ENCODE data around the gene NPC1L1.
A peak's percentile ranks its signal among the peaks of the same experiment; 100 is the strongest.
"Not testable (repeated sequence)": the region's sequence is repeated elsewhere in the genome, so short reads cannot be mapped to it uniquely, and the experiment has no call there.

The NPC1L1 gene

DNA sequence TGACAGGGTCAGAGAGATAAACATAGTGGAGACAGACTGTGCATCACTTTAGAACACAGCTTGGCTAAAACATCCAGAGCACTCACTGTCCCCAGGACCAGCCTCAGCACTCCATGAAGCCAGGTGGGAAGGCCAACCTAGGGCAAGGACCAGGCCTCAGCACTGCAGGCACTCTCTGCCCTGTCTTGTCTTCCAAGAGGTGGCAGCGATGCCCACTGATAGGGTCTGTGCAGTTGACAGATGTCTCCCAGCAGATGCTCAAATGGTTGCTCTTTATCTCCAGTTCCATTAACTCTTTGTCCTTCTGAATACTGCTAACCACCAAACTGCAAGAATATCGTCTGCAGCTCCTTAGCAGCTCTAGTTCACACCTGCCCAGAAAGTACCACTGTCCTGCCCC, 23.5 kb upstream of the NPC1L1 start:
- no peak for DNase-seq

DNA sequence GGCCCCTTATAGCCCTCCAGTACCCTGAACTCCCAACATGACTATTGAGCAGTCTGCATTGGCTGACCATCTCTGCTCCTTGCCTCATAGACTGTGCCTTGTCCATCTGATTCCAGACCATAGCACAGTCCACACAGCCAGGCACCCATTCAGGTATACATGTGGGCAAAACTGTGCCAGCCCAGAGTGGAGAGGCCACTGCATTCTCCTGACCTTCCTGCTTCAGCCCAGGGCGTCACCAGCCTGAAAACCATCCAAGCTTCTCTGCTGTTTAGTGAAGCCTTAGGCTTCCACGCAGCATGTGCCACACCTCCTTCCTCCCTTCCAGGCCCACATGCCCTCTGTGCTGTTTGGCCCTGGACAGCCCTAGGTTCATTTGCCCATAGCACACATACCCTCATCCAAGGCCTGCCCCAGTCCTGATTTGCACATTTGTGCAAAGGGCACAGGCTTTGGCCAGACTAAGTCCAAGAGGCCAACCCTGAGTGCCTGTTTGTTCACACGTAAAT, 22.1 kb upstream of the NPC1L1 start:
- no peak for DNase-seq

DNA sequence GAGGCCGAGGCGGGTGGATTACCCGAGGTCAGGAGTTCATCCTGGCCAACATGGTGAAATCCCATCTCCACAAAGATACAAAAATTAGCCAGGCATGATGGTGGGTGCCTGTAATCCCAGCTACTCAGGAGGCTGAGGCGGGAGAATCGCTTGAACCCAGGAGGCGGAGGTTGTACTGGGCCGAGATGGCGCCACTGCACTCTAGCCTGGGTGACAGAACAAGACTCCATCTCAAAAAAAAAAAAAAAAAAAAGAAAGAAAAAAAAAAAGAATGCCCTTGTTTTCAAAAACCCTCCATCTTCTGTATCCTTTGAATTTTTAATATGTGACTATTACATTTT, 21.5 kb upstream of the NPC1L1 start:
- not testable (repeated sequence) for DNase-seq

DNA sequence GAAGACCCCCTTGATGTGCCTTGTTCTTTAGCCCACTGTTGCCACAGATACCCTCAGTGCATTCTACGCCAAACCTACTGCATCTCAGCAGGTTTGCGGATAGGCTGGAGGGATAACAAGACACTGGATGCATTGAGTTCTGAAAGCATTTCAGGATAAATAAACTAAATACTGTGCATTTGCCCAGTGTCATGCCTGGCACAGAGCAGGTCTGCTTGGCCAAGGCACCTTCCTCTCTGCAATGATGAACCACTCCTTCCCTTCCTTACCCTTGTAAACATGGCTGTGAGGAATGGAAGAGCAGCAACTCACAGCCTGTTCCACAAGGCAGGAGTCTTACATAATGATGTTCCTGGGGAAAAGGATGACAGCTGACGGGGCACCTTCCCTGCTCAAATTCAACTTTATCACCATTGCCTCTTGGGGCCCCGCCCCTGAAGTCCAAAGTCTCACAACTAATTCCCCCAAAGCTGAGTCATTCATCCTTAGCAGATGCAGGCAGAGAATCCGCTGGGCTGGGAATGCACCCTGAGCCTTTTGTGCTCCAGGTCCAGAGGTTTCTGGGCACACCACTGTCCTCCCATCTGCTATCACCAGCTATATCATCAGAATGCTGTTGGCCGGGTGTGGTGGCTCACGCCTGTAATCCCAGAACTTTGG, 21.0 kb upstream of the NPC1L1 start:
- no peak for DNase-seq

DNA sequence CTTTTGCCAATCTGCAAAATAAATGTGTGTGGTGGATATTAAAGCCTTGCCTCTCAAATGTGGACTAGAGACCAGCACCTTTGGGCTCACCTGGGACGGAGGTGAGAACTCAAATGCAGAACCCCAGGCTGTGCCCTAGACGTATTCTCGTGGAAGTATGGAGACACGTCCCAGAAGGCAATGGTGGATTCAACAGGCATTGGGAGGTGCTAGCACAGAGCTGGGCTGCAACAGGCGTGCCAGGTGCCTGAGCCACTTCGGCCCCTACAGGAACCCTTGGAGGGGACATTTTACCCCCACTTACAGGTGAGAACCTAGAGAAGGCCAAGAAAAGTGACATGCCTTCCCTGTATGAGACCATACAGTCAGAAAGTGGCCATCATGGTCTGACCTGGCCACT, 20.4 kb upstream of the NPC1L1 start:
- no peak for DNase-seq

DNA sequence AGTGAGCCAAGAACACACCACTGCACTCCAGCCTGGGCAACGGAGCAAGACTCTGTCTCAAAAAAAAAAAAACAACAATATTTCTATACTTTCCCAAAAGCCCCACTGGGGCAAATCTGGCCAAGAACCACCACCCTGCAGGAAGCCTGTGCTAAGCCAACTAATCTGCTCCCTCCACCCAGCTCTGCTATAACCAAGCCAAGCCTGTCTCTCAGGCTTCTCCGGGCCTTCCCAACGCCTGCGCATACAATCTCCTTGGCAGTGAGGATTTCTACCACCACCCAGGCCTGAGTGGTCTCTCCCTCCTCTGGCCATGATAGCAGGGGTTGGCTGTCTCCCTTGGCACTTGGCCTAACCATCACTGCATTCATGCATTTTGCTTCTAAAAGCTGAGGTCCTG, 18.4 kb upstream of the NPC1L1 start:
- DNase-seq, result no peak

DNA sequence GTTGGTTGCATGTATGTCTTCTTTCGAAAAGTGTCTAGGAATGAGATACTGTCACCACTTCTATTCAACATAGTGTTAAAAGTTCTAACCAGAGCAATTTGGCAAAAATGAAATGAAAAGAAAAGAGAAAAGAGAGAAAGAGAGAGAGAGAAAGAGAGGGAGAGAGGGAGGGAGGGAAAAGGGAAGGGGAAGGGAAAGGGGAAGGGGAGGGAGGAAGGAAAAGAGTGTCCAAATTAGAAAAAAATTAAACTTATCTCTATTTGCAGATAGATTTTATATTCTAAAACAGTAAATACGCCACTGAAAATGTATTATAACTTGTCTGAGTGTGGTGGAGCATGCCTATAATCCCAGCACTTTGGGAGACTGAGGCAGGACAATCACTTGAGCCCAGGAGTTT, 16.4 kb upstream of the NPC1L1 start:
- no peak for DNase-seq

DNA sequence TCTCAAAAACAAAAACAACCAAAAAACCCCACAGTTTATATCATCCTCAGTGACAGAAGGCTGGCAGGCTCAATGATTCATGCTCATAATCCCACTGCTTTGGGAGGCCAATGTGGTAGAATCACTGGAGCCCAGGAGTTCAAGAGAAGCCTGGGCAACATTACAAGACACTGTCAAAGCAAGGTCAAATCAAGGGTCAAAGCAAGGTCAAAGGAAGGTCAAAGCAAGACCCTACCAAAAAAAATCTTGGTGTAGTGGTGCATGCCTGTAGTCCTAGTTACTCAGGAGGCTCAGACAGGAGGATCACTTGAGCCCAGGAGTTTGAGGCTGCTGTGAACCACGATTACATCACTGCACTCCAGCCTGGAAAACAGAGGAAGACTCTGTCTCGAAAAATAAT, 14.2 kb upstream of the NPC1L1 start:
- DNase-seq, result no peak

DNA sequence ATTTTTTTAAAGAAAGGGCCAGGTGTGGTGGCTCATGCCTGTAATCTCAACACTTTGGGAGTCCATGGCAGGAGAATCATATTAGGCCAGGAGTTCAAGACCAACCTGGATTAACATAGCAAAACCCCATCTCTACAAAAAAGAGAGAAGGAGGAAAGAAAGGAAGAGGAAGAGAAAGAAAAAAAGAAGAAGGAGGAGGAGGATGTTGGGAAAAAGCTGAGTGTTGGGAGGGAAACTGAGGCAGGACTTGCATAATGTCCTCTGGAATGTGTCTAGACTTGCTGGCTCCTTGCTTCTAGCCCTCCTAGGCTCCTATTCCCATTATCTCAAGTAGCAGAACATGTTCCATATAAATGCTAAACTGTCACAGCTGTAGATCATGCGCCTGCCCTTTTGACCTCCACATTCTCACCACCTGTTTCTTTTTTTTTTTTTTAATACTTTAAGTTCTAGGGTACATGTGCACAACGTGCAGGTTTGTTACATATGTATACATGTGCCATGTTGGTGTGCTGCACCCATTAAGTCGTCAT, 11.4 kb upstream of the NPC1L1 start:
- DNase-seq, result not testable (repeated sequence)

DNA sequence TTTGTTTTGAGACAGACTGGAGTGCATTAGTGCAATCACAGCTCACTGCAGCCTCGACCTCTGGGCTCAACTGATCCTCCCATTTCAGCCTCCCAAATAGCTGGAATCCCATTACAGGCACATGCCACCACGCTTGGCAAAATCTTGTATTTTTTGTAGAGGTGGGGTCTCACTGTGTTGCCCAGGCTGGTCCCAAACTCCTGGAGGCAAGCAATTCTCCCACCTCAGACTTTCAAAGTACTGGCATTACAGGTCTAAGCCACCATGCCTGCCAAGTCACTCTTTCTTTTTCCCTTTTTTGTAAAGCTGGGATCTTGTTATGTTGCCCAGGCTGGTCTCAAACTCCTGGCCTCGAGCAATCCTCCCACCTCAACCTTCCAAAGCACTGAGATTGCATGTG, 8.3 kb upstream of the NPC1L1 start:
- DNase-seq, result no peak

DNA sequence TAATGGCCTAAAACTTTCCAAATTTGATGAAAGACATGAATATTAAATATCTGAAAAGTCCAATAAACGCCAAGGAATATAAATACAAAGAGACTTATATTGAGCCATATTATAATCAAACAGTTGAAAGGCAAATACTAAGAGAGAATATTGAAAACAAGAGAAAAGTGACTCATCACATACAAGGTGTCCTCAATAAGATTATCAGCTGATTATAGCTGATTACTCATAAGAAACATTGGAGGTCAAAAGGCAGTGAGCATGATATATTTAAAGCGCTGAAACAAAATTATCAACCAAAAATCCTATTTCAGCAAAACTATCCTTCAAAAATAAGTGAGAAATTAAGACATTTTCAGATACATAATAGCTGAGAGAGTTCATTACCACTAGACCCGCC, 7.8 kb upstream of the NPC1L1 start:
- no peak for DNase-seq

DNA sequence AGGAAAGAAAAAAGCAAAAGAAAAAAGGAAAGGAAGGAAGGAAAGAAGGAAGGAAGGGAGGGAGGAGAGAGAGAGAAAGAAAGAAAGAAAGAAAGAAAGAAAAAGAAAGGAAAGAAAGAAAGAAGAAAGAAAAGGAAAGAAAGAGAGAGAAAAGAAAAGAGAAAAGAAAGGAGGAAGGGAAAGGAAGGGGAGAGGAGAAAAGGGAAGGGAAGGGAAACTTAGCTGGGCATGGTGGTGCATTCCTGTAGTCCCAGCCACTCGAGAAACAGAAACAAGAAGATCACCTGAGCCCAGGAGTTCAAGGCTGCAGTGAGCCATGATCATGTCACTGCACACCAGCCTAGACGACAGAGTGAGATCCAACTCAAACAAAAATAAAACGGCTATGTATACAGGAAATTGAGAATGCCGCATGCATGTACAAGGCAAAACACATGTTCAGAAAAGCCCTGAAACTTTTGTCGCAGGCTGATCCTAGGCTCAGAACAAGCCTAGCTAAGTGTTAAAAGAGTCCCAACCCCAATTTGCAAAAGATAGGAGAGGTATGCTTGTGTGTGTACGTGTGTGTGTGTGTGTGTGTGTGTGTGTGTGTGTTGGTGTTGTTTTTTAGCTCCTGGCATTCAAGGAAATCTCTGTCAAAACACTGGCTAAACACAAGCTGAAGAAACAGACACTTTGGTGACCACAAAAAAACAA, 6.6 kb upstream of the NPC1L1 start:
- no peak for DNase-seq

DNA sequence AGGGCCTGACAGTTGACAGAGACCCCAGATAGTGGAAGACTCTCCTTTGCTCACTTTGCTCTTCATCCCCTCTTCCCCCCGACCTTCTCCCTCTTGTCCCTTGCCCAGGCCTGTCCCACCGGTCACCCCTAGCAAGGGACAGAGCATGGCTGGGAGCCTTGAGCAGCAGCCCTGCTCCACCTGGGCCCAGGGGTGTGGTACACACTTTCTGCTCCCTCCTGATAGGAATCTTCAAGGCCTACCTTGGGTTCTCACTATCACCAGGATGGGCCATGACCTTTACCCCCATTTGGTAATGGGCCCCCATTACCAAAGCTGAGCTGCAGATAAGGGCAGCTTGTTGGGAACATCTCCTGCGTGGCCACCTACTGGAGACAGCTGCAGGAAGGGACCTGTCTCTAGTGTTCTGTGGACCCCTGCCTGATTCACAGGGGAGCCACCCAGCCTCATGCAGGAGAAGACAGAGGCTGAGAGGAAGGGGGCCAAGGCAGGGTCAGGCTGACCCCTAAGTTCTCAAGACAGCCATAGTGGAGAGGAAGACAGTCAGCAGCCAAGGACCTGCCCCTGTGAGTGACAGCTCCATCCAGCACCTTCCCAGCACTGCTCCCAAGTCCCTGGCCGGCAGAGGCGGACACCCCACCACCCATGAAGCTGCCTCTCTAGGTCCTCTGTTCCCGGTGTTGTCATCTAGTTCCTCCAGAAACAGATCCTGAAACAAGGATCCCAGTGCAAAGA, 913 bp upstream of the NPC1L1 start:
- no peak for DNase-seq

DNA sequence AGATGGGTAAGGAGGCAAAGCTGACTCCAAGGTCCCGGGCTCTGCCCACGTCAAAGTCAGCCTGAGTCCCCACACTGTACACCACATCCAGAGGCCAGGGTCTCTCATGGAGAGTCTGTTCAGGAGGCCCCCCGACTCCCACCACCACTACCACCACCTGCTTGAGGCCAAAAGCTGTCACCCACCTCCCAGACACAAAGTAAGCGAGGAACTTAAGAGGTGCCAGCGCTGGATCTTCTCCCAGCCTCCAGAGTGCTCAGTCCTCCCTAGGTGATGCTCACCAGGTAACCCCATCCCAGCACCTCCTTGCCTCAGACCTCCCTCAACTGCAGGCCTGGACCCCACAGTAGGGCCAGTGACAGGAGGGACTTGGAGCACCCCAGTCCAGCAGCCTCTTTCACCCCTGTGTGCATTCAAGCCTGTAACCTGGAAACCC, 520 bp downstream of the NPC1L1 start:
- no peak for DNase-seq

DNA sequence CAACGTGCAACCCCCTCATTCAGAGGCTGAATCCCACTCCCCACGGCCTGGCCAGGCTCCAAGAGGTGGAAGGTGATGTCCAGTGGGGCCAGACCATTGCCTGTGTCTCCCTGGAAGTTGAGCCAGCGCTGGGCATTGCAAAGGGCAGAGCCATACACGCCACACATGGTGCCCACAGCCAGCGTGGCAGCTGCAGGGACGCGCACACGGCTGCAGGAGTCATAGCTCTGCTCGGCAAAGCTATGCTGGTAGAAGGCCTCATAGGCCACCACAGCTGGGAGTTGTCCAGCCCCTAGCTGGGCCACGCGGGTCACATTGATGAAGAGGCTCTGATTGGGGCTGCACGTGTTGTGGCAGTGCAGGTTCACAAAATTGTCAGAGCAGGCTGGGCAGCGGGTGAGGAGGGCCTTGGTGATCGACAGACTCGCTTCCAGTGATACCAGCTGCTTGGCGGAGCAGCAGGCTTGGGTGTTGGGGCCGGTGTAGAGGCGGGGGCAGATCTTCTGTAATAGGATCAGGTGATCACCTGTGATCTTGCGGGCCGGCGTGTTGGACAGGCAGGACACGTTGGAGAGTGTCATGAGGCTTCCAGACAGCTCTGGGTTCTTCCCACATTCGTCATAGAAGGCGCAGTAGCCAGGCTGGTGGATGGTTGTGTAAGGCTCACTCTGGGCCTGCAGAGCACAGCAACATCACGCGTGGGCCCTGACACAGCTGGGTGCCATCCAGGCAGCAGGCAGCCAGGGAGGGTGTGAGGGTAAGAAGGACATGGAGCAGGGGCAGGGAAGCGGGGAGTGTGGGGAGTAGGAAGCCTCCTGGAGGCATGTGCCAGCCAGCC, 1.2 kb downstream of the NPC1L1 start:
- no peak for DNase-seq

DNA sequence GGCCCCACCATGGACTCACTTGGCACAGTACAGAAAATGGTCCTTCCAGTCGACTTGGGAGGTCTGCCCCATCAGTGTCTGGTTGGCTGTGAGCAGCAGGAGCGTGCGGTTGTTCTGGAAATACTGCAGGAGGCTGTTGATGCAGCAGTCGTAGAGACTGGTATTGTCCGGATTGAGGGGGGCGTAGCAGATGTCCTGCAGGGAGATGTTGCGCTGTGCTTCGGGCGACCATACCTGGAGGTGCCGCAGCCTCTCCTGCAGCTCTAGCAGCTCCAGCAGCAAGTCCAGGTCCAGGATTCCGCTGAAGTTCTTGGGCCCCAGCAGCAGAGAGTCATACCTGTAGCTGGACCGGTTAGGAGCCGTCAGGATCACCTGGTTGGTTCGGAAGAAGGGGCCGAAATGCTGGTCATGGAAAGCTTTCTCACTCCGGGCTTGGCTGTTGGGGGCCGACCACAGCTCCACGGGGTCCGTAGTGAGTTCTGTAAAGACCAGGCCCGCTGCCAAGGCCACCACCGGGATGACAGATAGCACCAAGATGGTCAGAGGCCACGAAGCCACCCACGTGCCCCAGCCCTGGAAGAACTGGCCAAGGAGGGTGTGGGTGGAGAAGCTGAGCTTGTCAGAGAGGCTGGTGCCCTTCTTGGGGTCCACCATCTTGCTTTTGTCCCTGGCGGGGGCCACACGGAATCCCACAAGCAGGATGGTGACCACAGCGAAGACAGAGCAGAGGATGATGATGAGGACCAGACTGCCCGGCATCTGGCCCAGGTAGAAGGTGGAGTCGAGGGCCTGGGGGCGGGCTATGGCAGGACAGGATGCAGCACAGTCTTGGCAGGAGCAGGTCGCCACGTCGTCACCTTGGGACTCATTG, 2.1 kb downstream of the NPC1L1 start:
- DNase-seq, result no peak

DNA sequence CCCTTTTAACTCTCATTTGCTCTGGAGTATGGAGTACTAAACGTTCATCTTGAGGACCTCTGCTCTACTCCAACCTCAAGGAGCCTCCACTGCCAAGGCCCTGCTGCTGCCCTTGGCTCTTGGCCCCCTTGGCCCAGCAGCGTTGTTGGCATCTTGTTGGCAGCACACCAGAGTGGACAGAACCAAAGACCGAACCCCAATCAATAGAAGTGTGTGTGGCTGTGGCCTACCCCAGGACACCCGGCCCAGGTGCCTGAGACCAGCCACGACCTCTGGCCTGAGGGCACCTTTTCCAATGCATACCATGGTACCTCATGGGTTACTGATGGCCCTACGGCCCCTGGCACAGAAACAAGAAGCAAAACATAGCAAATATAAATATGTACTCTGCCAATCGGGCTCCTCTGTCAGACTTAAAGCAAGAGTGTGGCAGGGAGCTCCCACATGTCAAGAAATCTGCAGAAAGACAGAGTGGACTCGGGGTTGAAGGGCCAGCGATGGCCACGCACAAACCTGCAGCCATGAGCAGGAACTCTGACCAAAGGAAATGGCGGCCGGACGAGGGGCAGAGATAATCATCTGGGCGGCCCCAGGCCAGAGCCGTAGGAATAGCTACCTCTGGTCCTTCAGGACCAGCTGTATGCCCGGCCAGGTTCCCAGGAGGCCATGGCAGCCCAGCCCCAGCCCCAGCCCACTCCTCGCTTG, 2.9 kb downstream of the NPC1L1 start:
- DNase-seq, result no peak

DNA sequence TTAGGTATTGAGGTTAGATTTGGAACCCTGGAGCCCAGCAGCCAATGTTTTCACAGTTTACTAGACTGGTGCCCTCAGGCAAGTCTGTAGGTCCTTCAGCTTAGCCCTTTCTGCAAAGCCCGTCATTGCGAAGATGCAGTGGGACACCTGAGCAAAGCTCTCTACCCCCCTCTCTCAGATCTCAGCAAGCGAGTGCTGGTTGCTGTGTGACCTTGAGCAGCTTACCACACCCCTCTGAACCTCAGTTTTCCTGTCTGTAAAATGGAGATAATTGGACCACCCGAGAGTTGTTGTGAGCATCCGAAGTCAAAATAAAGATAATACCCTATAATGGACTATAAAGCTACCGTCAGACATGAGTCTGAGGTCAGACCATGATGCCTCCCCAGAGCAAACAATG, 3.7 kb downstream of the NPC1L1 start:
- no peak for DNase-seq

DNA sequence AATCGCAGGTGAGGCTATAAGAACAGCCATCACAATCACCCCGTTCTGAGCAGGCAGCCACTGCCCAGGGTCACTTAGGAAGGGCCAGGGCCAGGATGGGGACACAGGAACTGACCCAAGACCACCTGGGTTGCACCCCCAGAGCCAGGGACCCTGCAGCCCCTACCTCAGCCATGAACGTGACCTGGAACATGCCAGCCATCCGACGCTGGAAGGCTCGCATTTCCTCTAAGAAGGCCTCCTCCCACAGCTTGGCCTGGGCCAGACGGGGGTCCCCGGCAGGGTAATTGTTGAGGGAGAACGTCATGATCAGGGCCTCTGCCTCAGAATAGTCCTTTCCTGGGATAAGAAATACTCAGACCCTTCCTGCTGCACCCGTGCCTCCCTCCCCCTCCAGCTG, 5.0 kb downstream of the NPC1L1 start:
- no peak for DNase-seq

DNA sequence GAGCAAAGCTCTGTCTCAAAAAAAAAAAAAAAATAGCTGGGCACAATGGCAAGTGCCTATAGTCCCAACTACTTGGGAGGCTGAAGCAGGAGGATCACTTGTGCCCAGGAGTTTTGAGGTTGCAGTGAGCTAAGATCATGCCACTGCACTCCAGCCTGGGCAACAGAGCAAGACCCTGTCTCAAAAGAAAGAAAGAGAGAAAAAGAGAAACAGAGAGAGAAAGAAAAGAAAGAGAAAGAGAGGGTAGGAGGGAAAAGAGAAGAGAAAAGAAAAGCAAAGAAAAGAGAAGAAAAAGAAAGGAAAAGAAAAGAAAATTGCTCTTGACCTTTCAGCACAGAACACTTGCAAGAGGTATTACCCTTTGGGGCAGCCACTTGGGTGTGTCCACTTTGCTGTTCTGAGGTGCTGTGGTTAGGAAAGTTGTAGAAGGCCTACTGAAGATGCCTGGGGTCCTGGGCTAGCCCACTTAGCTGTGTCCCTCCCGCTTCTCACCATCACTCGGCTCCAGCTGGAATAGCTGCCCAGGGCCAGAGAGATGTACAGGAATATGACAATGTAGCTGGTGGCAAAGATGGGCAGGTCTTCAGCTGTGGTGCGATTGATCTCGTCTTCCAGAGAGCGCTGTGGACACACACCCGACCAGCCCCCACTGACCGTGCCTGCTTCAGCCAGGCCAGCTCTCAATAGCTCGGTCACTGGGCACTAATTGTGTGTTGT, 5.6 kb downstream of the NPC1L1 start:
- no peak for DNase-seq

DNA sequence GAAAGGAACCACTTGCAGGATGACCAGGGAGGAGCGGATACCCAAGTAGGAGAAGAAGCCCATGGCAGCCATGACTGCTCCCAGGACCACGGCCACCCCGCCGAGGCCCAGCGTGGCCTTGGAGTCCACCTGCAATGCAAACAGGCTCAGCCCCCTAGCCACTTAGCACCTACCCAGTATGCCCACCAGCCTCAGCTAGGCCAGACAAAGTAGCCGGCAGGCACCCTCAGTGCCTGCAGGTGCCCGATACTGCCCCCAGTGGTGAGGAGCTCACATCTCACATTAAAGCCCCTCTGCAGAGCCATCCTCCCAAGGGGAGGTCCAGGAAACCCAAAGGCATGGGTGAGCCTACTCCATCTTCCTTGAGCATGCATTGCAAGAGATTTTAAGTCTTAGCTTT, 6.6 kb downstream of the NPC1L1 start:
- DNase-seq, result peak; percentile 17

Data from GDM1 (cell line).